HepG2 (cell line): Measurements from ENCODE around the gene CDK3. TPM values are rescaled to one million over a fixed set of nuclear protein-coding genes. Genes with fewer than 3 reads are reported as not detected.

Experiments used
- ATF1 ChIP-seq: IDR thresholded peaks from 2 replicates; pipeline ENCODE4 v1.6.1; 2016; ENCODE audit warnings: mild to moderate bottlenecking, control low read depth
- LRRFIP1 ChIP-seq: sonication (generic); formaldehyde crosslinking; conservative IDR thresholded peaks from 2 replicates; pipeline ENCODE4 v1.4.0; 2020; ENCODE audit warnings: missing genetic modification reagents
- PRDM4 ChIP-seq: sonication (generic); formaldehyde crosslinking; IDR thresholded peaks from 2 replicates; pipeline ENCODE4 v1.9.0; 2021; ENCODE audit warnings: missing genetic modification reagents, borderline replicate concordance
- RARA ChIP-seq: IDR thresholded peaks from 2 replicates; pipeline ENCODE4 v1.6.1; 2016; ENCODE audit warnings: missing genetic modification reagents, missing compliant biosample characterization
- RFX5 ChIP-seq: IDR thresholded peaks from 2 replicates; pipeline ENCODE4 v1.6.1; 2011; ENCODE audit warnings: low read depth, low read length, improper control_type of control experiment
- RFXAP ChIP-seq: sonication (generic); formaldehyde crosslinking; IDR thresholded peaks from 2 replicates; pipeline ENCODE4 v1.4.0; 2020; ENCODE audit warnings: missing genetic modification reagents, borderline replicate concordance
- SMARCC2 ChIP-seq: fragments of 450-650 bp; IDR thresholded peaks from 2 replicates; pipeline ENCODE4 v1.6.1; 2017; ENCODE audit warnings: antibody characterized with exemption, mild to moderate bottlenecking
- THAP7 ChIP-seq: sonication (generic); formaldehyde crosslinking; IDR thresholded peaks from 2 replicates; pipeline ENCODE4 v1.8.1; 2023; ENCODE audit warnings: mild to moderate bottlenecking, missing genetic modification reagents
- ZNF264 ChIP-seq: sonication (generic); formaldehyde crosslinking; IDR thresholded peaks from 2 replicates; pipeline ENCODE4 v1.4.0; 2020; ENCODE audit warnings: missing genetic modification reagents
- ZNF552 ChIP-seq: sonication (generic); formaldehyde crosslinking; IDR thresholded peaks from 2 replicates; pipeline ENCODE4 v1.9.0; 2022; ENCODE audit warnings: missing genetic modification reagents, mild to moderate bottlenecking, borderline replicate concordance
- ZNF768 ChIP-seq: sonication (generic); formaldehyde crosslinking; IDR thresholded peaks from 2 replicates; pipeline ENCODE4 v1.4.0; 2020; ENCODE audit warnings: missing genetic modification reagents
- polyA plus RNA-seq, 8 experiments: library from polyadenylated mRNA; depleted of rRNA in 3 of 8; stranded (reverse) in 7 of 8; unstranded in 1 of 8; fragments of >200 nt; fragmentation: Illumina TruSeq in 4 of 8; extraction: Trizol in 4 of 8; gene quantifications; 2 replicates each; pipeline versions ENCODE4 v1.2.1 to v1.2.3, GENCODE V29; 2011 to 2016; ENCODE audit warnings: low read depth in 4 of 8, missing spikeins in 1 of 8, mixed read lengths in 1 of 8; ENCODE audit not compliant: insufficient read depth in 1 of 8
- total RNA-seq, 5 experiments: library from RNA; depleted of rRNA; stranded (reverse); fragments of >200 nt; fragmentation: Illumina TruSeq; extraction: Trizol; gene quantifications; 2 replicates each; pipeline ENCODE4 v1.2.3, GENCODE V29; 2016; ENCODE audit warnings: low read depth in 1 of 5
- TF ChIP-seq, protein P1 (sequence below): sonication (generic); formaldehyde crosslinking; conservative IDR thresholded peaks from 2 replicates; pipeline ENCODE4 v1.4.0; 2020; ENCODE audit warnings: mild to moderate bottlenecking, missing genetic modification reagents, moderate library complexity
- TF ChIP-seq, protein P2 (sequence below): sonication (generic); formaldehyde crosslinking; IDR thresholded peaks from 2 replicates; pipeline ENCODE4 v1.4.0; 2020; ENCODE audit warnings: mild to moderate bottlenecking, missing genetic modification reagents
- TF ChIP-seq, protein P3 (sequence below): sonication (generic); formaldehyde crosslinking; IDR thresholded peaks from 2 replicates; pipeline ENCODE4 v1.5.0; 2020; ENCODE audit warnings: mild to moderate bottlenecking, missing genetic modification reagents

The CDK3 gene
- total and polyA plus RNA-seq, 2 of the 13 experiments (the other 11 are each of a cell fraction or from before 2014, with no cell fraction given): 5.8 to 11.4 TPM

GRCh38 chr17:76000016-76000754 is 470 bp upstream of the CDK3 start (continued):
- TF ChIP-seq, protein P1, sequence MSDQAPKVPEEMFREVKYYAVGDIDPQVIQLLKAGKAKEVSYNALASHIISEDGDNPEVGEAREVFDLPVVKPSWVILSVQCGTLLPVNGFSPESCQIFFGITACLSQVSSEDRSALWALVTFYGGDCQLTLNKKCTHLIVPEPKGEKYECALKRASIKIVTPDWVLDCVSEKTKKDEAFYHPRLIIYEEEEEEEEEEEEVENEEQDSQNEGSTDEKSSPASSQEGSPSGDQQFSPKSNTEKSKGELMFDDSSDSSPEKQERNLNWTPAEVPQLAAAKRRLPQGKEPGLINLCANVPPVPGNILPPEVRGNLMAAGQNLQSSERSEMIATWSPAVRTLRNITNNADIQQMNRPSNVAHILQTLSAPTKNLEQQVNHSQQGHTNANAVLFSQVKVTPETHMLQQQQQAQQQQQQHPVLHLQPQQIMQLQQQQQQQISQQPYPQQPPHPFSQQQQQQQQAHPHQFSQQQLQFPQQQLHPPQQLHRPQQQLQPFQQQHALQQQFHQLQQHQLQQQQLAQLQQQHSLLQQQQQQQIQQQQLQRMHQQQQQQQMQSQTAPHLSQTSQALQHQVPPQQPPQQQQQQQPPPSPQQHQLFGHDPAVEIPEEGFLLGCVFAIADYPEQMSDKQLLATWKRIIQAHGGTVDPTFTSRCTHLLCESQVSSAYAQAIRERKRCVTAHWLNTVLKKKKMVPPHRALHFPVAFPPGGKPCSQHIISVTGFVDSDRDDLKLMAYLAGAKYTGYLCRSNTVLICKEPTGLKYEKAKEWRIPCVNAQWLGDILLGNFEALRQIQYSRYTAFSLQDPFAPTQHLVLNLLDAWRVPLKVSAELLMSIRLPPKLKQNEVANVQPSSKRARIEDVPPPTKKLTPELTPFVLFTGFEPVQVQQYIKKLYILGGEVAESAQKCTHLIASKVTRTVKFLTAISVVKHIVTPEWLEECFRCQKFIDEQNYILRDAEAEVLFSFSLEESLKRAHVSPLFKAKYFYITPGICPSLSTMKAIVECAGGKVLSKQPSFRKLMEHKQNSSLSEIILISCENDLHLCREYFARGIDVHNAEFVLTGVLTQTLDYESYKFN (CRISPR knock-in tag): peak; percentile 68
- TF ChIP-seq PRDM4 (no peak), SMARCC2 (no peak), RFX5 (no peak), THAP7 (peak; percentile 71; the same call in 1 of the 2 replicates), ZNF264 (CRISPR knock-in tag) (0 out of 2 replicates have a peak, but pooled peaks have one; percentile 55), RARA (CRISPR knock-in tag) (peak; percentile 75), ZNF552 (CRISPR knock-in tag) (no peak), RFXAP (CRISPR knock-in tag) (no peak), LRRFIP1 (no peak), ZNF768 (CRISPR knock-in tag) (peak; percentile 17; the same call in 1 of the 2 replicates), ATF1 (CRISPR knock-in tag) (no peak)
- TF ChIP-seq, protein P2, sequence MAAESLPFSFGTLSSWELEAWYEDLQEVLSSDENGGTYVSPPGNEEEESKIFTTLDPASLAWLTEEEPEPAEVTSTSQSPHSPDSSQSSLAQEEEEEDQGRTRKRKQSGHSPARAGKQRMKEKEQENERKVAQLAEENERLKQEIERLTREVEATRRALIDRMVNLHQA (CRISPR knock-in tag): no peak
- TF ChIP-seq, protein P3, sequence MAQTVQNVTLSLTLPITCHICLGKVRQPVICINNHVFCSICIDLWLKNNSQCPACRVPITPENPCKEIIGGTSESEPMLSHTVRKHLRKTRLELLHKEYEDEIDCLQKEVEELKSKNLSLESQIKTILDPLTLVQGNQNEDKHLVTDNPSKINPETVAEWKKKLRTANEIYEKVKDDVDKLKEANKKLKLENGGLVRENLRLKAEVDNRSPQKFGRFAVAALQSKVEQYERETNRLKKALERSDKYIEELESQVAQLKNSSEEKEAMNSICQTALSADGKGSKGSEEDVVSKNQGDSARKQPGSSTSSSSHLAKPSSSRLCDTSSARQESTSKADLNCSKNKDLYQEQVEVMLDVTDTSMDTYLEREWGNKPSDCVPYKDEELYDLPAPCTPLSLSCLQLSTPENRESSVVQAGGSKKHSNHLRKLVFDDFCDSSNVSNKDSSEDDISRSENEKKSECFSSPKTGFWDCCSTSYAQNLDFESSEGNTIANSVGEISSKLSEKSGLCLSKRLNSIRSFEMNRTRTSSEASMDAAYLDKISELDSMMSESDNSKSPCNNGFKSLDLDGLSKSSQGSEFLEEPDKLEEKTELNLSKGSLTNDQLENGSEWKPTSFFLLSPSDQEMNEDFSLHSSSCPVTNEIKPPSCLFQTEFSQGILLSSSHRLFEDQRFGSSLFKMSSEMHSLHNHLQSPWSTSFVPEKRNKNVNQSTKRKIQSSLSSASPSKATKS (CRISPR knock-in tag): no peak
